Esophagus (tissue), 2 donors: Measurements from ENCODE around the gene ELOVL5. TPM values are rescaled to one million over a fixed set of nuclear protein-coding genes. Genes with fewer than 3 reads are reported as not detected.
"Not testable (repeated sequence)": the region's sequence is repeated elsewhere in the genome, so short reads cannot be mapped to it uniquely, and the experiment has no call there.

Source experiments
- H3K27ac ChIP-seq, 2 donors: one replicate each; pipeline ENCODE4 v1.5.1; 2013; ENCODE audit warnings: low read depth in 2 of 2, mild to moderate bottlenecking in 2 of 2, inconsistent platforms in 1 of 2, low read length in 1 of 2, moderate library complexity in 1 of 2
- H3K27me3 ChIP-seq, 2 donors: one replicate each; pipeline ENCODE4 v1.6.1; 2013; ENCODE audit warnings: low read length in 2 of 2, control low read depth in 1 of 2, mild to moderate bottlenecking in 1 of 2; ENCODE audit not compliant: insufficient read depth in 2 of 2, control insufficient read depth in 1 of 2
- H3K36me3 ChIP-seq, 2 donors: one replicate each; pipeline ENCODE4 v1.6.1; 2013; ENCODE audit warnings: low read length in 1 of 2; ENCODE audit not compliant: control insufficient read depth in 2 of 2, insufficient read depth in 2 of 2
- H3K4me1 ChIP-seq, 2 donors: one replicate each; pipeline ENCODE4 v1.6.1; 2013; ENCODE audit warnings: low read length in 1 of 2; ENCODE audit not compliant: control insufficient read depth in 2 of 2, insufficient read depth in 2 of 2
- H3K4me3 ChIP-seq, 2 donors: one replicate each; pipeline ENCODE4 v1.5.1; 2013; ENCODE audit warnings: low read length in 2 of 2, mild to moderate bottlenecking in 2 of 2, low read depth in 1 of 2, moderate library complexity in 1 of 2
- H3K9me3 ChIP-seq, 2 donors: one replicate each; pipeline ENCODE4 v1.6.1; 2013; ENCODE audit warnings: mild to moderate bottlenecking in 2 of 2, low read depth in 1 of 2, low read length in 1 of 2, moderate library complexity in 1 of 2; ENCODE audit not compliant: control insufficient read depth in 2 of 2, insufficient read depth in 1 of 2
- WGBS, 2 donors: extraction: QIAGEN DNeasy Blood & Tissue Kit; methylation state at CpG; one replicate each; pipeline ENCODE4 v1.1.7; 2013; 5-methylcytosine and 5-hydroxymethylcytosine counted together
- polyA plus RNA-seq, 2 donors: library from polyadenylated mRNA; stranded (reverse); fragments of 200-250 nt; gene quantifications; one replicate each; pipeline ENCODE4 v1.2.3, GENCODE V29; 2013
- donor health status: healthy with polysubstance abuse.
- donor health status: Bipolar disorder and iron deficiency.

Gene ELOVL5
- polyA plus RNA-seq, 2 donors = 9.5 to 20.1 TPM

- H3K4me3 ChIP-seq = peak overlapping the region; percentile 82 to 95
- no peaks in the 10 kb centered on the region for H3K36me3 ChIP-seq
- no peaks in the 10 kb centered on the region for H3K9me3 ChIP-seq
- peak overlapping the region; percentile 89 to 97 for H3K27ac ChIP-seq
- H3K27me3 ChIP-seq = no peaks in the 10 kb centered on the region
- 1% methylated on average over 23 of the region's 23 CpGs for WGBS, 2 donors
- H3K4me1 ChIP-seq = no peaks in the 10 kb centered on the region
Measured at GRCh38 chr6:53347250-53347920, 1.4 kb downstream of the ELOVL5 start.

- not testable (repeated sequence) for H3K4me1 ChIP-seq, H3K4me3 ChIP-seq, H3K36me3 ChIP-seq, H3K9me3 ChIP-seq, H3K27me3 ChIP-seq, H3K27ac ChIP-seq
- 95 to 98% methylated on average over 5 of the region's 5 CpGs for WGBS, 2 donors
Measured at GRCh38 chr6:53346049-53346448, 2.7 kb downstream of the ELOVL5 start.

- Histone ChIP-seq H3K4me3 (no peak overlapping the region), H3K27ac (no peak overlapping the region), H3K36me3 (no peaks in the 10 kb centered on the region), H3K27me3 (no peaks in the 10 kb centered on the region), H3K4me1 (peaks cover 0 to 2% of the 10 kb centered on the region in 2 donors), H3K9me3 (no peaks in the 10 kb centered on the region)
- WGBS, 2 donors = 44 to 71% methylated on average over 1 of the region's 1 CpG
Measured at GRCh38 chr6:53344969-53345368, 3.8 kb downstream of the ELOVL5 start.

- H3K27me3 ChIP-seq = no peaks in the 10 kb centered on the region
- WGBS, 2 donors = 70 to 89% methylated on average over 3 of the region's 3 CpGs
- no peaks in the 10 kb centered on the region for H3K9me3 ChIP-seq
- H3K4me3 ChIP-seq = no peak overlapping the region
- H3K36me3 ChIP-seq = no peaks in the 10 kb centered on the region
- H3K27ac ChIP-seq = no peak overlapping the region
- peaks cover 0 to 2% of the 10 kb centered on the region in 2 donors for H3K4me1 ChIP-seq
Measured at GRCh38 chr6:53343092-53343491, 5.7 kb downstream of the ELOVL5 start.

GRCh38 chr6:53342217-53342616 lies 6.5 kb downstream of the ELOVL5 start:
- no peak overlapping the region for H3K27ac ChIP-seq
- no peaks in the 10 kb centered on the region for H3K27me3 ChIP-seq
- no peak overlapping the region for H3K4me3 ChIP-seq
- H3K36me3 ChIP-seq = no peaks in the 10 kb centered on the region
- WGBS, 2 donors = 88 to 90% methylated on average over 2 of the region's 2 CpGs
- H3K4me1 ChIP-seq = peaks cover 2% of the 10 kb centered on the region in 2 donors
- H3K9me3 ChIP-seq = no peaks in the 10 kb centered on the region

- peaks cover 4 to 5% of the 10 kb centered on the region in 2 donors for H3K4me1 ChIP-seq
- H3K4me3 ChIP-seq = no peak overlapping the region
- no peaks in the 10 kb centered on the region for H3K36me3 ChIP-seq
- no peaks in the 10 kb centered on the region for H3K9me3 ChIP-seq
- no peak overlapping the region for H3K27ac ChIP-seq
- WGBS, 2 donors = 84 to 91% methylated on average over 2 of the region's 2 CpGs
- no peaks in the 10 kb centered on the region for H3K27me3 ChIP-seq
Measured at GRCh38 chr6:53340536-53340935, 8.2 kb downstream of the ELOVL5 start.

GRCh38 chr6:53339424-53339823 lies 9.3 kb downstream of the ELOVL5 start:
- H3K27me3 ChIP-seq = no peaks in the 10 kb centered on the region
- no peak overlapping the region for H3K27ac ChIP-seq
- H3K9me3 ChIP-seq = no peaks in the 10 kb centered on the region
- WGBS, 2 donors = 91 to 93% methylated on average over 2 of the region's 2 CpGs
- no peak overlapping the region for H3K4me3 ChIP-seq
- H3K4me1 ChIP-seq = peaks cover 4 to 5% of the 10 kb centered on the region in 2 donors
- H3K36me3 ChIP-seq = no peaks in the 10 kb centered on the region

- Histone ChIP-seq H3K4me1 (peaks cover 4 to 5% of the 10 kb centered on the region in 2 donors), H3K27ac (no peak overlapping the region), H3K36me3 (no peaks in the 10 kb centered on the region), H3K27me3 (no peaks in the 10 kb centered on the region), H3K4me3 (no peak overlapping the region), H3K9me3 (no peaks in the 10 kb centered on the region)
- WGBS, 2 donors = 75 to 77% methylated on average over 1 of the region's 1 CpG
Measured at GRCh38 chr6:53338304-53338703, 10.4 kb downstream of the ELOVL5 start.

GRCh38 chr6:53336070-53336469 lies 12.7 kb downstream of the ELOVL5 start:
- Histone ChIP-seq H3K27me3 (no peaks in the 10 kb centered on the region), H3K9me3 (no peaks in the 10 kb centered on the region), H3K4me3 (no peak overlapping the region), H3K36me3 (no peaks in the 10 kb centered on the region), H3K4me1 (peaks cover 4 to 5% of the 10 kb centered on the region in 2 donors), H3K27ac (peak overlapping the region; percentile 44 to 53)
- 77 to 85% methylated on average over 4 of the region's 4 CpGs for WGBS, 2 donors
